GM18505 (cell line): ENCODE measurements around the gene SV2C.

Experiments used
- ATAC-seq: cut with Tn5 transposase; IDR thresholded peaks from one replicate; pipeline ENCODE4 v1.9.1; 2021; ENCODE audit not compliant: unreplicated experiment
- POLR2A ChIP-seq: IDR thresholded peaks from 4 replicates; pipeline ENCODE4 v1.6.1; 2011; ENCODE audit warnings: borderline replicate concordance; ENCODE audit not compliant: insufficient read depth, insufficient read length; ENCODE audit errors: extremely low read depth

Gene SV2C

GRCh38 chr5:76125346-76125745 lies 42.2 kb downstream of the SV2C start:
- ATAC-seq = no peak
- no peak for TF ChIP-seq POLR2A

GRCh38 chr5:76125888-76126287 lies 42.7 kb downstream of the SV2C start:
- no peak for ATAC-seq
- no peak for TF ChIP-seq POLR2A

GRCh38 chr5:76134003-76134402 lies 50.8 kb downstream of the SV2C start:
- ATAC-seq = no peak
- TF ChIP-seq POLR2A = no peak

GRCh38 chr5:76134646-76135045 lies 51.5 kb downstream of the SV2C start:
- TF ChIP-seq POLR2A = no peak
- ATAC-seq = no peak

- no peak for ATAC-seq
- no peak for TF ChIP-seq POLR2A
Observed at GRCh38 chr5:76137887-76138542, 54.8 kb downstream of the SV2C start.

- TF ChIP-seq POLR2A = no peak
- ATAC-seq = no peak
Observed at GRCh38 chr5:76143884-76144283, 60.7 kb downstream of the SV2C start.

- TF ChIP-seq POLR2A = no peak
- no peak for ATAC-seq
Observed at GRCh38 chr5:76144513-76145274, 61.5 kb downstream of the SV2C start.

- no peak for TF ChIP-seq POLR2A
- ATAC-seq = no peak
Observed at GRCh38 chr5:76145945-76146344, 62.8 kb downstream of the SV2C start.

GRCh38 chr5:76149636-76150035 lies 66.5 kb downstream of the SV2C start:
- TF ChIP-seq POLR2A = no peak
- ATAC-seq = no peak

- TF ChIP-seq POLR2A = no peak
- no peak for ATAC-seq
Observed at GRCh38 chr5:76152161-76152560, 69.0 kb downstream of the SV2C start.

- no peak for TF ChIP-seq POLR2A
- no peak for ATAC-seq
Observed at GRCh38 chr5:76152700-76153099, 69.5 kb downstream of the SV2C start.

- no peak for TF ChIP-seq POLR2A
- ATAC-seq = no peak
Observed at GRCh38 chr5:76153271-76153670, 70.1 kb downstream of the SV2C start.

GRCh38 chr5:76154009-76154690 lies 71.0 kb downstream of the SV2C start:
- ATAC-seq = no peak
- no peak for TF ChIP-seq POLR2A

- no peak for TF ChIP-seq POLR2A
- no peak for ATAC-seq
Observed at GRCh38 chr5:76155536-76155935, 72.4 kb downstream of the SV2C start.
